OCI-LY1 (cell line): Measurements from ENCODE around the gene SYCP2L.

Source experiments
- CTCF ChIP-seq: fragments of 200-600 bp; sonication (generic), shearing (Covaris generic); IDR thresholded peaks from 2 replicates; pipeline ENCODE4 v1.5.1; 2017; ENCODE audit warnings: mild to moderate bottlenecking, antibody characterized with exemption, low read length, moderate library complexity, mixed read lengths
- EZH2 ChIP-seq: fragments of 200-600 bp; sonication (generic), shearing (Covaris generic); IDR thresholded peaks from 2 replicates; pipeline ENCODE4 v1.8.0; 2017; ENCODE audit warnings: borderline replicate concordance, mixed run types, mild to moderate bottlenecking, antibody characterized with exemption, low read length, moderate library complexity, mixed read lengths

DNA sequence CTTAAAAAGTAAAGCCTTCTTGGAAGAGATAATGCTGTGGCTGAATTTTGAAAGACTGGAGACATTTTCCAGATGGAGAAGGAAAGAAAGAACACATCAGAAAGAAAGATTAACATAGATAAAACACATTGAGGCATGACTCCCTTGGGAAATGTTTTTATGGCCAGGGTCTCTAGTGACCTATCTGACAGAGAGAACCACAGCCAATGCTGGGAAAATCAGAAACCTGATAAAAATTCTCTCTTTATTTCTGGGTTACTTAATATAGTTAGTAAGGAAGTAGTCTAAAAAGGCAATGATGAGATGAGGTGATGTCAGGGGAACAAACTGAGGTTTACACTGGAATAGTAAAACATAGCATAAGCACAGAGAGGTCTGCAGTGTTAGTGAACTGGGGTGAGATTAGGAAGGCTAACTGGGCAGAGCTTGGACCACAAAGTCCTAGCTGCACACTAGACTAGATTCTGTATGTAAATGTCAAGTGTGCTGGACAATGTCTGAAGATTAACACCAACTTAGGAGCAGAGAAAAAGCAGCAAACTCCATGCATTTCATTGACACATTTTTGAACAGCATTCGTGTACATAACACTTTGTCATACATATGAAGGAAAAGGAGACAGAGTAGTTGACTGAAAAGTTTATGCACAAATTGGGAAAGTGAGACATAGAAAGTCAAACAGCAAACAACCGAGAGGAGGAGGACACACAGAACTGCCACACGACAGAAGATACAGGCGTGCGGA lies 126.3 kb downstream of the SYCP2L start:
- TF ChIP-seq CTCF (no peak), EZH2 (no peak)
